Spleen (tissue), 11 donors: ENCODE measurements around the gene RFPL3. TPM values are rescaled to one million over a fixed set of nuclear protein-coding genes. Genes with fewer than 3 reads are reported as not detected.

ENCODE experiments used
- DNase-seq: peaks from one replicate; pipeline ENCODE4 v3.0.0-alpha.2; 2020
- H3K27ac ChIP-seq, 8 donors: fragments of 200-600 bp; sonication (generic) in 7 of 8; 1 replicate in 4 of 8; 2 replicates in 4 of 8; pipeline versions ENCODE4 v1.5.0 to v1.8.0; 2016 to 2021; ENCODE audit warnings: inconsistent platforms in 4 of 8, mild to moderate bottlenecking in 4 of 8, moderate library complexity in 1 of 8
- H3K27me3 ChIP-seq, 7 donors: fragments of 200-600 bp; sonication (generic) in 6 of 7; replicated peaks in 1 of 7; 1 replicate in 4 of 7; 2 replicates in 3 of 7; pipeline versions ENCODE4 v1.5.0 to v1.8.0; 2016 to 2021; ENCODE audit warnings: inconsistent platforms in 3 of 7, mild to moderate bottlenecking in 1 of 7
- H3K36me3 ChIP-seq, 6 donors: fragments of 200-600 bp; sonication (generic) in 5 of 6; 1 replicate in 4 of 6; 2 replicates in 2 of 6; pipeline versions ENCODE4 v1.5.0 to v1.8.0; 2016 to 2021; ENCODE audit warnings: inconsistent platforms in 2 of 6
- H3K4me1 ChIP-seq, 6 donors: fragments of 200-600 bp; sonication (generic) in 5 of 6; 1 replicate in 3 of 6; 2 replicates in 3 of 6; pipeline versions ENCODE4 v1.5.0 to v1.8.0; 2016 to 2021; ENCODE audit warnings: inconsistent platforms in 3 of 6
- H3K4me3 ChIP-seq, 8 donors: fragments of 200-600 bp; sonication (generic) in 7 of 8; 1 replicate in 4 of 8; 2 replicates in 4 of 8; pipeline versions ENCODE4 v1.5.0 to v1.8.0; 2016 to 2021; ENCODE audit warnings: inconsistent platforms in 4 of 8, mild to moderate bottlenecking in 4 of 8, moderate library complexity in 2 of 8
- H3K9me3 ChIP-seq, 8 donors: fragments of 200-600 bp; sonication (generic) in 7 of 8; 1 replicate in 4 of 8; 2 replicates in 4 of 8; pipeline versions ENCODE4 v1.5.0 to v1.8.0; 2016 to 2021; ENCODE audit warnings: inconsistent platforms in 4 of 8
- POLR2A ChIP-seq, 3 donors: fragments of 450-650 bp; IDR thresholded peaks; one replicate each; pipeline ENCODE4 v1.5.1; 2017; ENCODE audit warnings: antibody characterized with exemption in 3 of 3, mild to moderate bottlenecking in 1 of 3
- POLR2AphosphoS5 ChIP-seq, 3 donors: sonication (generic); formaldehyde crosslinking; IDR thresholded peaks; one replicate each; pipeline ENCODE4 v1.5.1; 2017; ENCODE audit warnings: antibody characterized with exemption in 3 of 3
- WGBS, 5 donors: extraction: QIAGEN DNeasy Blood & Tissue Kit in 3 of 5; methylation state at CpG; one replicate each; pipeline versions ENCODE4 v1.1.5 to v1.1.7; 2013 to 2018; 5-methylcytosine and 5-hydroxymethylcytosine counted together
- intact Hi-C: fragments of 100-400 bp; cut with DNase I; formaldehyde crosslinking; loops from one replicate; pipeline ENCODE4 v1.15.0; 2023; ENCODE audit warnings: low total_unique reads
- polyA plus RNA-seq, 3 donors: library from polyadenylated mRNA; stranded (reverse); fragments of 200-250 nt; gene quantifications; one replicate each; pipeline ENCODE4 v1.2.1, GENCODE V29; 2013
- total RNA-seq, 7 donors: library from RNA; depleted of rRNA in 3 of 7; stranded (reverse); fragments of >200 nt in 3 of 7; fragmentation: NEBNext Ultra II Directional in 4 of 7; extraction: Animal tissue kit (Norgen Biotek cat#: 25700) in 4 of 7; gene quantifications; one replicate each; pipeline versions ENCODE4 v1.1.0 to v1.2.1, GENCODE V29; 2016 to 2021
- TF ChIP-seq, protein P1 (sequence below), 11 experiments: fragments of 200-600 bp in 7 of 11; fragments of 450-650 bp in 4 of 11; sonication (generic) in 4 of 11; IDR thresholded peaks in 8 of 11; conservative IDR thresholded peaks in 3 of 11; 1 replicate in 7 of 11; 2 replicates in 4 of 11; pipeline versions ENCODE4 v1.4.0 to v1.8.0; 2016 to 2021; ENCODE audit warnings: antibody characterized with exemption in 11 of 11, inconsistent platforms in 4 of 11, mild to moderate bottlenecking in 1 of 11
- donor health status: healthy with polysubstance abuse.
- donor health status: DM: no; HTN: no; CAD: no; lungs with moderate emphysema.
- donor health status: DM: no; HTN: no; CAD: no.
- donor health status: Bipolar disorder and iron deficiency.
- donor health status: healthy.
- donor health status: DM: no; HTN: no; CAD: no.
- donor health status: DM: yes; HTN: yes; CAD: no.

RFPL3 gene
- total and polyA plus RNA-seq, 10 donors = 0.06 TPM; not detected in 9

DNA sequence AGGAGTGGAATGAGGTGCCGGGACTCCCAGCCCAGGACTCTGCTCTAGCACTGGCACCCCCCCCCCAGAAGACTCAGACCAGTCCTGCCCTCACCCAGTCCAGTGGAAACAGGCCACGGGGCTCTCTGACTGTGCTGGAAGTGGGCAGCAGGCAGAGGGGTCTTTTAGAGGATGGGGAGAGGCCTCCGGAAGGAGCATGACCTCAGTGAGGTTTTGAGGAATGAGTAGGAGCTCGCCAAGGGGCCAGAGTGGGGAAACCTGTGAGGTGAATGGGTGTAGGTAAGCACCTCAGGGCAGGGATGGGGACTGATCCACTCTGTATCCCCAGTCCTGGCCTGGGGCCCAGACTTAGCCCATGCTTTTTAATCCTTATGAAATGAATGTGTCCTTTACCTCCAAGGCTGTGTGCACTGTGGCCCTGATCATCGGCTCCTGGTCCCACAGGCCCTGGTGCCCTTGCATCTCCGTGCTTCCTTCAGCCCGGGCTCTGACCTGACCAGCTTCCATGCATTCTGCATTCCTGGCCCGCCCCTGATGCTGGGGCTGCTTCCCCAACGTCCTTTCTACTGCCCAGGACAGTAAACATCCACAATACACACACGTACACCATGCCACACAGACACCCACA lies 24.4 kb upstream of the RFPL3 start:
- TF ChIP-seq, protein P1, sequence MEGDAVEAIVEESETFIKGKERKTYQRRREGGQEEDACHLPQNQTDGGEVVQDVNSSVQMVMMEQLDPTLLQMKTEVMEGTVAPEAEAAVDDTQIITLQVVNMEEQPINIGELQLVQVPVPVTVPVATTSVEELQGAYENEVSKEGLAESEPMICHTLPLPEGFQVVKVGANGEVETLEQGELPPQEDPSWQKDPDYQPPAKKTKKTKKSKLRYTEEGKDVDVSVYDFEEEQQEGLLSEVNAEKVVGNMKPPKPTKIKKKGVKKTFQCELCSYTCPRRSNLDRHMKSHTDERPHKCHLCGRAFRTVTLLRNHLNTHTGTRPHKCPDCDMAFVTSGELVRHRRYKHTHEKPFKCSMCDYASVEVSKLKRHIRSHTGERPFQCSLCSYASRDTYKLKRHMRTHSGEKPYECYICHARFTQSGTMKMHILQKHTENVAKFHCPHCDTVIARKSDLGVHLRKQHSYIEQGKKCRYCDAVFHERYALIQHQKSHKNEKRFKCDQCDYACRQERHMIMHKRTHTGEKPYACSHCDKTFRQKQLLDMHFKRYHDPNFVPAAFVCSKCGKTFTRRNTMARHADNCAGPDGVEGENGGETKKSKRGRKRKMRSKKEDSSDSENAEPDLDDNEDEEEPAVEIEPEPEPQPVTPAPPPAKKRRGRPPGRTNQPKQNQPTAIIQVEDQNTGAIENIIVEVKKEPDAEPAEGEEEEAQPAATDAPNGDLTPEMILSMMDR (IDR thresholded peaks at IDR 0.05 in 8 of 11, conservative IDR thresholded peaks at IDR 0.05 in 3 of 11) = no peak
- TF ChIP-seq POLR2AphosphoS5 (IDR thresholded peaks at IDR 0.05) = no peak
- Histone ChIP-seq H3K4me1 (no peaks in the 10 kb centered on the region), H3K4me3 (no peak overlapping the region), H3K36me3 (no peaks in the 10 kb centered on the region), H3K9me3 (no peaks in the 10 kb centered on the region), H3K27me3 (peaks cover 0 to 60% (median 0%) of the 10 kb centered on the region in 7 donors), H3K27ac (no peak overlapping the region)
- 79 to 84% (median 81%) methylated on average over 9 to 10 of the region's 10 CpGs for WGBS, 5 donors
- peak; percentile 28 for DNase-seq
- intact Hi-C loops = no loop called here

DNA sequence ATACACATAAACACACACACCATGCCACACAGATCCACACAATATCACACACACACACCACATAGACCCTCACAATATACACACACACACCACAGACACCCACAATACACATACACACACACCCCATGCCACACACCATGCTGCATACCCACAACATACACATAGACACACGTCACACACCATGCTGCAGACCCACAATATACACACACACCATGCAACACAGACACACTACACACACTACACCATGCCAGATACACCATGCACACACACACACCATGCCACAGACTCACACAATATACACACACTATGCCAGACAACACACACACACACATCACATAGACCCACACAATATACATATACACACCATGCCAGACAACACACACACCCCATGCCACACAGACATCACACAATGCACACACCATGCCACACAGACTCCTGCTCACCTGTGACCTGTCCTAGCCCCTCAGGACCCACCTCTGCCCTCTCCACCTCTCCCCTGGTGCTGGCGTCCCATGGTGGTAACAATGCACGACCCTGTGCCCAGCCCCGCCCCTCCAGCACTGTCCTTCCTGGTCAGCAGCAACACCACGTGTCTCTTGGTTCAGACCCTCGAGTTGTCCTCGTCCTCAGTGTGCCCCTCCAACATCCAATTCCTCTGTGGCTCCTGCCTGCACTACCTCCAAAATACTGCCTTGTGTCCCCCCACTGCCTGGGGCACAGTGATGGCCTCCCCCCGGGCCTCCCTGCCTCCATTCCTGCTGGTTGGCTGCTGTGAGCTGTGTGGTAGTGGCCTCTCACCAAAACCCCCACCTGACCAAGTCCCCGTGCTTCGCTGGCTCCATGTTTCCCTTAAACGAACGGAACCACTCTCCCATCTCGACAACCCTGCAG lies 23.7 kb upstream of the RFPL3 start:
- H3K27ac ChIP-seq = no peak overlapping the region
- 76 to 81% (median 77%) methylated on average over 13 of the region's 13 CpGs for WGBS, 5 donors
- no peak for TF ChIP-seq POLR2AphosphoS5 (IDR thresholded peaks at IDR 0.05)
- no peaks in the 10 kb centered on the region for H3K9me3 ChIP-seq
- no peak for DNase-seq
- intact Hi-C loops = no loop called here
- H3K4me1 ChIP-seq = no peaks in the 10 kb centered on the region
- H3K27me3 ChIP-seq = peaks cover 0 to 66% (median 0%) of the 10 kb centered on the region in 7 donors
- H3K4me3 ChIP-seq = no peak overlapping the region
- no peaks in the 10 kb centered on the region for H3K36me3 ChIP-seq

DNA sequence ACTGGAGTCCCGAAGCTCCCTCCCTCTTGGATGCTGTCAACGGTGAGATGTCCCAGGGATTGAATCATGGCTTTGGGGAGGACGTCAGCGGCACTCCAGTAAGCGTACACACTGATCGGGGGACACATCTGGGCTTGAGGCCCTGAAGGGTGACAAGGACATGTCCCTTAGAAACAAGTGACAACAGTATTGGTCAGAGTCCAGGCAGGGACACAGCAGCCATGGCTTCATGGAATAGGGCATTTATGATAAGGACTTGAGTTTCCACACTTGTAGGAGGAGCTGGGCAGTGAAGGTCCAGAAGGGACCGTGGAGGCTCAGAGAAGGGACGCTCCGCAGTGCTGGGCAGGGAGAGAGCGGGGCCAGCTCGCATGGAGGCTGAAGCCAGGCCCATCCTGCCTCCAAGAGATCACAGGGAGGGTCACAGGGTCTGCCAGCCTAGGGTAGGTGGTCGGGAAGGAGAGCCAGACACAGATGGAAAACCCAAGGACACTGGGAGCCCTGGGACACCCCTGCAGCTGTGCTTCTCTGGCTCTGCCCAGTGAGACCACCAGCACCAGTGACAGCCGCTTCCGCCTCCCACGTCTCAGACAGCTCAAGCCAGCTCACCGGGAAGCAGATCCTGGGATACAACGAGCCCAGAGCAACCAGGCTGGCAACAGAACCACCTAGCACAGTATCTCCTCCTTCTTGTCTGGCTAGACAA lies 22.9 kb upstream of the RFPL3 start:
- Histone ChIP-seq H3K9me3 (no peaks in the 10 kb centered on the region), H3K27ac (no peak overlapping the region), H3K4me1 (no peaks in the 10 kb centered on the region), H3K4me3 (no peak overlapping the region), H3K27me3 (peaks cover 0 to 71% (median 0%) of the 10 kb centered on the region in 7 donors), H3K36me3 (no peaks in the 10 kb centered on the region)
- no peak for DNase-seq
- WGBS, 5 donors = 79 to 85% (median 83%) methylated on average over 14 to 17 of the region's 17 CpGs
- intact Hi-C loops = no loop called here
- TF ChIP-seq, protein P1 (IDR thresholded peaks at IDR 0.05 in 8 of 11, conservative IDR thresholded peaks at IDR 0.05 in 3 of 11) = no peak
- TF ChIP-seq POLR2A (IDR thresholded peaks at IDR 0.05) = no peak
- TF ChIP-seq POLR2AphosphoS5 (IDR thresholded peaks at IDR 0.05) = no peak

DNA sequence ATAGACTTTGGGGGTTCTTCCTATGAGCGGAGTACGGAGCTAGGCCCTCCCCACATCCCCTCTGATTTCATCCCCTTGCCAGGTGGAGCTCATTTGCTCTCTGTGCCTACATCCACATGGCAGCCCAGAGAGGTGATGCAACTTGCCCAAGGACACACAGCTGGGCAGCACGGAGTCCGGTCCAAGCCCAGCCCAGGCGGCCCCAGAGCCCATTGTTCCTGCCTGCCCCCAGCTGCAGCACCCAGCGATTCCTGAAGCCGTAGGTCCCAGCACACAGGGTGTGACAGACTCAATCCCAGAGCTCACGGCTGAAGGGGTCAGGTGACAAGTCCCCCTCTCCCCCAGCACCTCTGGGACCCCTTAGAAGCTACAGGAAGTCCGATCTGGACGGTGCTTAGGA lies 22.2 kb upstream of the RFPL3 start:
- Histone ChIP-seq H3K27me3 (peaks cover 0 to 76% (median 0%) of the 10 kb centered on the region in 7 donors), H3K4me3 (no peak overlapping the region), H3K36me3 (no peaks in the 10 kb centered on the region), H3K4me1 (no peaks in the 10 kb centered on the region), H3K27ac (no peak overlapping the region), H3K9me3 (no peaks in the 10 kb centered on the region)
- 72 to 89% (median 83%) methylated on average over 9 to 10 of the region's 10 CpGs for WGBS, 5 donors
- intact Hi-C loops = no loop called here
- TF ChIP-seq POLR2AphosphoS5 (IDR thresholded peaks at IDR 0.05) (no peak), POLR2A (IDR thresholded peaks at IDR 0.05) (no peak)
- TF ChIP-seq, protein P1 (IDR thresholded peaks at IDR 0.05 in 8 of 11, conservative IDR thresholded peaks at IDR 0.05 in 3 of 11) = no peak
- no peak for DNase-seq
